Ascending aorta (tissue), 2 donors: Measurements from ENCODE around the gene IQCF2. TPM values are rescaled to one million over a fixed set of nuclear protein-coding genes. Genes with fewer than 3 reads are reported as not detected.

Source experiments
- DNase-seq, 2 donors: peaks; one replicate each; pipeline ENCODE4 v3.0.0-alpha.2; 2019; ENCODE audit warnings: low spot score in 2 of 2
- H3K27ac ChIP-seq, 2 donors: fragments of 200-600 bp; sonication (generic); one replicate each; pipeline ENCODE4 v1.5.1; 2016 to 2017; ENCODE audit warnings: mild to moderate bottlenecking in 1 of 2
- H3K27me3 ChIP-seq: fragments of 200-600 bp; sonication (generic); one replicate; pipeline ENCODE4 v1.5.1; 2017
- H3K36me3 ChIP-seq, 2 donors: fragments of 200-600 bp; sonication (generic); one replicate each; pipeline ENCODE4 v1.5.1; 2016
- H3K4me1 ChIP-seq, 2 donors: fragments of 200-600 bp; sonication (generic); one replicate each; pipeline ENCODE4 v1.5.1; 2016 to 2017; ENCODE audit warnings: mild to moderate bottlenecking in 1 of 2
- H3K4me3 ChIP-seq, 2 donors: fragments of 200-600 bp; sonication (generic); one replicate each; pipeline ENCODE4 v1.5.1; 2016 to 2017; ENCODE audit warnings: mild to moderate bottlenecking in 1 of 2
- H3K9me3 ChIP-seq, 2 donors: fragments of 200-600 bp; sonication (generic); one replicate each; pipeline ENCODE4 v1.5.1; 2016
- intact Hi-C: fragments of 100-400 bp; cut with DNase I; formaldehyde crosslinking; loops from one replicate; pipeline ENCODE4 v1.15.1; 2023
- total RNA-seq: library from RNA; depleted of rRNA; stranded (reverse); fragments of >200 nt; gene quantifications from one replicate; pipeline ENCODE4 v1.1.0, GENCODE V29; 2016
- TF ChIP-seq, protein P1 (sequence below), 3 experiments: fragments of 200-600 bp in 2 of 3; fragments of 450-650 bp in 1 of 3; sonication (generic) in 2 of 3; IDR thresholded peaks; one replicate each; pipeline ENCODE4 v1.5.1; 2016 to 2019; ENCODE audit warnings: antibody characterized with exemption in 3 of 3, mild to moderate bottlenecking in 1 of 3, moderate library complexity in 1 of 3

The IQCF2 gene
- total RNA-seq, 1 donor from 2014 or later, result not detected

GRCh38 chr3:51873253-51873766 is 11.9 kb downstream of the IQCF2 start:
- H3K27me3 ChIP-seq, result no peaks in the 10 kb centered on the region
- no peaks in the 10 kb centered on the region for H3K4me1 ChIP-seq
- intact Hi-C loops, result no loop called here
- H3K4me3 ChIP-seq, result no peak overlapping the region
- TF ChIP-seq, protein P1, sequence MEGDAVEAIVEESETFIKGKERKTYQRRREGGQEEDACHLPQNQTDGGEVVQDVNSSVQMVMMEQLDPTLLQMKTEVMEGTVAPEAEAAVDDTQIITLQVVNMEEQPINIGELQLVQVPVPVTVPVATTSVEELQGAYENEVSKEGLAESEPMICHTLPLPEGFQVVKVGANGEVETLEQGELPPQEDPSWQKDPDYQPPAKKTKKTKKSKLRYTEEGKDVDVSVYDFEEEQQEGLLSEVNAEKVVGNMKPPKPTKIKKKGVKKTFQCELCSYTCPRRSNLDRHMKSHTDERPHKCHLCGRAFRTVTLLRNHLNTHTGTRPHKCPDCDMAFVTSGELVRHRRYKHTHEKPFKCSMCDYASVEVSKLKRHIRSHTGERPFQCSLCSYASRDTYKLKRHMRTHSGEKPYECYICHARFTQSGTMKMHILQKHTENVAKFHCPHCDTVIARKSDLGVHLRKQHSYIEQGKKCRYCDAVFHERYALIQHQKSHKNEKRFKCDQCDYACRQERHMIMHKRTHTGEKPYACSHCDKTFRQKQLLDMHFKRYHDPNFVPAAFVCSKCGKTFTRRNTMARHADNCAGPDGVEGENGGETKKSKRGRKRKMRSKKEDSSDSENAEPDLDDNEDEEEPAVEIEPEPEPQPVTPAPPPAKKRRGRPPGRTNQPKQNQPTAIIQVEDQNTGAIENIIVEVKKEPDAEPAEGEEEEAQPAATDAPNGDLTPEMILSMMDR (IDR thresholded peaks at IDR 0.05), result no peak
- no peaks in the 10 kb centered on the region for H3K36me3 ChIP-seq
- no peak overlapping the region for H3K27ac ChIP-seq
- no peak for DNase-seq
- no peaks in the 10 kb centered on the region for H3K9me3 ChIP-seq

DNA sequence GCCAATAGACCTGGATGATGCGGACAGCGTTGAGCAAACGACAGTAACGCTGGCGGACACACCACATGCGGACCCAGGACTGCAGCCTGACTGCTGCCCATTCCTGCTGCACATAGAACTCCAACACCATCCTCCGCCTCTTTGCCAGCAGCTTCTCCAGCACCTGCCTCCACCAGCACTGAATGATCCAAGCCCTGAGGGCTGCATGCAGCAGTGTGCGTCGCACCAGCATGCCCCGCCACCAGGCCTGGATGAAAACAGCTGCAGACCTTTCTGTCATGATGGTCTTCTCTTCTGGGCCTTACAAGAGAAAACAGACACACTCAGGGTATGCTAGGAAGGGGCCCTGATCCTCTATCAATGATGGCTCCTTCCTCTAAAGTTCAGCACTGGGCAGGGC is 12.5 kb downstream of the IQCF2 start:
- H3K4me3 ChIP-seq, result no peak overlapping the region
- no peak overlapping the region for H3K27ac ChIP-seq
- no peak for DNase-seq
- H3K36me3 ChIP-seq, result no peaks in the 10 kb centered on the region
- H3K27me3 ChIP-seq, result no peaks in the 10 kb centered on the region
- H3K4me1 ChIP-seq, result no peaks in the 10 kb centered on the region
- no peaks in the 10 kb centered on the region for H3K9me3 ChIP-seq
- intact Hi-C loops, result no loop called here
- TF ChIP-seq, protein P1 (IDR thresholded peaks at IDR 0.05), result no peak

- Histone ChIP-seq H3K36me3 (no peaks in the 10 kb centered on the region), H3K9me3 (no peaks in the 10 kb centered on the region), H3K27ac (no peak overlapping the region), H3K27me3 (no peaks in the 10 kb centered on the region), H3K4me3 (no peak overlapping the region), H3K4me1 (no peaks in the 10 kb centered on the region)
- intact Hi-C loops, result no loop called here
- DNase-seq, result no peak
- TF ChIP-seq, protein P1 (IDR thresholded peaks at IDR 0.05), result no peak
Observed at GRCh38 chr3:51874411-51874810, 13.0 kb downstream of the IQCF2 start.

DNA sequence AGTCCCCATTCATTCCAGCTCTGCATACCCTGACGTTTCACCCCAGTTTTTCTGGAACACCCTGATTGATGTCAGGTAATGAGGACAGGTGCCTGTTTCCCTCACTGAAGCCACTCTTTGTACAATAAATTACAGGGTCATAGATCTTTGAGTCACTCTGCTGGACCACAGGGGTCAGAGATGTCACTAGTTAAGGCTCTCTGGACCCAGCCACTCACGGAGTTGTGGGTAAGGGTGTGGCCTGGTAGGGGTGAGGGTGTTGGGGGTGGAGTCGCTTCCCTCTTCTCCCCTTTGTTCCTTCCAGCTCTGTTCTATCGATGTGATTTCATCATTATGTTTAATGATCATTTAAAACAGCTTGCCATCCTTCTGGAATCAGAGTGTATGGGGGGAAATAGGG is 13.5 kb downstream of the IQCF2 start:
- H3K36me3 ChIP-seq, result no peaks in the 10 kb centered on the region
- no peak overlapping the region for H3K4me3 ChIP-seq
- no peak for DNase-seq
- no peaks in the 10 kb centered on the region for H3K27me3 ChIP-seq
- no peak overlapping the region for H3K27ac ChIP-seq
- no peaks in the 10 kb centered on the region for H3K9me3 ChIP-seq
- TF ChIP-seq, protein P1 (IDR thresholded peaks at IDR 0.05), result no peak
- intact Hi-C loops, result no loop called here
- H3K4me1 ChIP-seq, result no peaks in the 10 kb centered on the region

GRCh38 chr3:51875501-51875900 is 14.1 kb downstream of the IQCF2 start, which contains the start of gene IQCF5:
Gene IQCF5, minus strand, starts transcription at chr3:51875601. Its CDS starts 70 bp downstream, at chr3:51875531.
- intact Hi-C loops, result no loop called here
- TF ChIP-seq, protein P1 (IDR thresholded peaks at IDR 0.05), result no peak
- no peaks in the 10 kb centered on the region for H3K4me1 ChIP-seq

GRCh38 chr3:51876186-51876585 is 14.8 kb downstream of the IQCF2 start:
- no peak for DNase-seq
- TF ChIP-seq, protein P1 (IDR thresholded peaks at IDR 0.05), result no peak
- H3K36me3 ChIP-seq, result no peaks in the 10 kb centered on the region

More at GRCh38 chr3:51875501-51875900, 14.1 kb downstream of the IQCF2 start, which contains the start of gene IQCF5:
- no peak for DNase-seq
- Histone ChIP-seq H3K27me3 (no peaks in the 10 kb centered on the region), H3K4me3 (no peak within 1 kb of the TSS), H3K27ac (no peak within 1 kb of the TSS), H3K9me3 (no peaks in the 10 kb centered on the region), H3K36me3 (no peaks in the 10 kb centered on the region)

More at GRCh38 chr3:51876186-51876585, 14.8 kb downstream of the IQCF2 start:
- H3K27ac ChIP-seq, result no peak overlapping the region
- no peaks in the 10 kb centered on the region for H3K4me1 ChIP-seq
- H3K9me3 ChIP-seq, result no peaks in the 10 kb centered on the region
- no peaks in the 10 kb centered on the region for H3K27me3 ChIP-seq
- intact Hi-C loops, result no loop called here
- no peak overlapping the region for H3K4me3 ChIP-seq
